OCI-LY7 (cell line): Measurements from ENCODE around the gene PLCXD3.

Source experiments
- EZH2phosphoT487 ChIP-seq: fragments of 200-600 bp; sonication (generic); IDR thresholded peaks from 2 replicates; pipeline ENCODE4 v1.6.1; 2018; ENCODE audit warnings: low read depth, borderline replicate concordance, mild to moderate bottlenecking, mixed run types, antibody characterized with exemption, low read length, moderate library complexity, mixed read lengths
- TF ChIP-seq, protein P1 (sequence below): fragments of 200-600 bp; sonication (generic); conservative IDR thresholded peaks from 2 replicates; pipeline ENCODE4 v1.5.1; 2014; ENCODE audit warnings: mild to moderate bottlenecking, antibody characterized with exemption, low read length, moderate library complexity, mixed read lengths

DNA sequence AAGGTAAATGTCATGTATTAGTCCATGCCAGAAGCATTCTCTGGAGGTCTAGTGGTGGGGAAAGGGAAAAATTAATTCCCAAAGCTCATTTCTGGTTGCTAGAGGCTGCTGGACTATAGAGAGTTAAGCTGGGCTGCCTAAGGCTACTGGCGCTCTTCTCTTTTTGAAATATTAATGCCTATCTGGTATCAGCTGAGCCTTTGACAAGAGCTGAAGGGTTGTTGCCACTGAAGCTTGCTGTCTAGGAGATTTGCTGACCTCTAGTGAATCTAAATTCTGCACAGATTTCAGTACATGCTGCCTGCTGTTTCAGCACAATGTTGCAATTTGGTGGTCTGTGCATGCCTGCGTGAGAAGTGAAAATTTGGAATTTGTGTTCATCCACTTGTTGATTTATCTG lies 29.1 kb upstream of the PLCXD3 start:
- TF ChIP-seq, protein P1, sequence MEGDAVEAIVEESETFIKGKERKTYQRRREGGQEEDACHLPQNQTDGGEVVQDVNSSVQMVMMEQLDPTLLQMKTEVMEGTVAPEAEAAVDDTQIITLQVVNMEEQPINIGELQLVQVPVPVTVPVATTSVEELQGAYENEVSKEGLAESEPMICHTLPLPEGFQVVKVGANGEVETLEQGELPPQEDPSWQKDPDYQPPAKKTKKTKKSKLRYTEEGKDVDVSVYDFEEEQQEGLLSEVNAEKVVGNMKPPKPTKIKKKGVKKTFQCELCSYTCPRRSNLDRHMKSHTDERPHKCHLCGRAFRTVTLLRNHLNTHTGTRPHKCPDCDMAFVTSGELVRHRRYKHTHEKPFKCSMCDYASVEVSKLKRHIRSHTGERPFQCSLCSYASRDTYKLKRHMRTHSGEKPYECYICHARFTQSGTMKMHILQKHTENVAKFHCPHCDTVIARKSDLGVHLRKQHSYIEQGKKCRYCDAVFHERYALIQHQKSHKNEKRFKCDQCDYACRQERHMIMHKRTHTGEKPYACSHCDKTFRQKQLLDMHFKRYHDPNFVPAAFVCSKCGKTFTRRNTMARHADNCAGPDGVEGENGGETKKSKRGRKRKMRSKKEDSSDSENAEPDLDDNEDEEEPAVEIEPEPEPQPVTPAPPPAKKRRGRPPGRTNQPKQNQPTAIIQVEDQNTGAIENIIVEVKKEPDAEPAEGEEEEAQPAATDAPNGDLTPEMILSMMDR: no peak
- TF ChIP-seq EZH2phosphoT487: no peak
